Osteoblast (primary cell): Measurements from ENCODE around the gene OVOL1. TPM values are rescaled to one million over a fixed set of nuclear protein-coding genes. Genes with fewer than 3 reads are reported as not detected.
"Not testable (repeated sequence)": the region's sequence is repeated elsewhere in the genome, so short reads cannot be mapped to it uniquely, and the experiment has no call there.

ENCODE experiments used
- DNase-seq: peaks from one replicate; pipeline ENCODE4 v3.0.0; 2011; ENCODE audit warnings: low spot score, mixed read lengths; ENCODE audit not compliant: insufficient read length; ENCODE audit errors: missing footprints
- H2AFZ ChIP-seq: 2 replicates; pipeline ENCODE4 v1.6.0; 2011; ENCODE audit warnings: mild to moderate bottlenecking, low read length
- H3K27ac ChIP-seq: 2 replicates; pipeline ENCODE4 v1.5.1; 2011; ENCODE audit warnings: mild to moderate bottlenecking, low read depth, low read length, moderate library complexity
- H3K27me3 ChIP-seq: 2 replicates; pipeline ENCODE4 v1.6.0; 2012; ENCODE audit warnings: mild to moderate bottlenecking, control low read depth, inconsistent platforms, low read length, moderate library complexity; ENCODE audit not compliant: insufficient read depth
- H3K36me3 ChIP-seq: 2 replicates; pipeline ENCODE4 v1.5.1; 2011; ENCODE audit warnings: mild to moderate bottlenecking, low read length, control low read depth, moderate library complexity; ENCODE audit not compliant: insufficient read depth
- H3K4me1 ChIP-seq: 2 replicates; pipeline ENCODE4 v1.5.1; 2011; ENCODE audit warnings: mild to moderate bottlenecking, low read length, control low read depth, moderate library complexity; ENCODE audit not compliant: insufficient read depth
- H3K4me2 ChIP-seq: 2 replicates; pipeline ENCODE4 v1.6.0; 2011; ENCODE audit warnings: mild to moderate bottlenecking, low read length; ENCODE audit not compliant: insufficient read depth
- H3K4me3 ChIP-seq: fragments of 200-600 bp; sonication (generic); 3 replicates; pipeline ENCODE4 v1.5.1; 2012; ENCODE audit warnings: mild to moderate bottlenecking, low read length, inconsistent platforms; ENCODE audit not compliant: insufficient read depth
- H3K79me2 ChIP-seq: 2 replicates; pipeline ENCODE4 v1.6.0; 2012; ENCODE audit warnings: mild to moderate bottlenecking, low read length, control low read depth, inconsistent platforms; ENCODE audit not compliant: insufficient read depth
- H3K9me3 ChIP-seq: 2 replicates; pipeline ENCODE4 v1.5.1; 2011; ENCODE audit warnings: low read depth, low read length, control low read depth
- H4K20me1 ChIP-seq: 2 replicates; pipeline ENCODE4 v1.6.0; 2012; ENCODE audit warnings: mild to moderate bottlenecking, low read length, control low read depth; ENCODE audit not compliant: insufficient read depth
- CTCF ChIP-seq: IDR thresholded peaks from 2 replicates; pipeline ENCODE4 v1.5.1; 2011; ENCODE audit warnings: mild to moderate bottlenecking, low read depth, low read length, moderate library complexity; ENCODE audit errors: extremely low read depth
- total RNA-seq: library from RNA; depleted of rRNA; stranded (reverse); fragments of >200 nt; gene quantifications from 2 replicates; pipeline ENCODE4 v1.2.3, GENCODE V29; 2012

OVOL1 gene
- total RNA-seq, 1 donor: not detected

DNA sequence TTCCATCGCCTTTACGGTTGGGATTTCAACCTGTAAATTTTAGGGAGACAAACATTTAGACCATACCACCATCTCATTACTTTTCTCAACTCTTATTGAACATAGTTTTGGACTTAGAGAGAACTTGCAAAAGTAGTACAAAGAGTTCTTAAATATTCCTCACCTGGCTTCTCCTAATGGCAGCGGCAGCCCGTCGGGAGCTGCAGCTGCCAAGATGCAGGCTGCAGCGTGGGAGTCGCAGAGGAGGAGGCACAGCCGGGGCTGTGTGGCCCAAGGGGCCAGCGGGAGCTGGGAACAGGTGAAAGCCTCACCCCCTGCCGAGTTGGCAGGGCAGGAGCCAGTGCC lies 43.2 kb upstream of the OVOL1 start:
- Histone ChIP-seq H3K36me3 (no peaks in the 10 kb centered on the region), H3K4me1 (no peaks in the 10 kb centered on the region), H3K4me2 (no peak overlapping the region), H3K27ac (no peak overlapping the region), H3K4me3 (no peak overlapping the region), H3K9me3 (no peaks in the 10 kb centered on the region), H3K27me3 (peaks cover 1% of the 10 kb centered on the region), H4K20me1 (no peaks in the 10 kb centered on the region), H2AFZ (no peak overlapping the region), H3K79me2 (no peaks in the 10 kb centered on the region)
- no peak for TF ChIP-seq CTCF
- no peak for DNase-seq

GRCh38 chr11:65744026-65744698 lies 42.7 kb upstream of the OVOL1 start:
- Histone ChIP-seq H3K79me2 (no peaks in the 10 kb centered on the region), H3K36me3 (no peaks in the 10 kb centered on the region), H3K4me1 (no peaks in the 10 kb centered on the region), H2AFZ (no peak overlapping the region), H3K9me3 (no peaks in the 10 kb centered on the region), H4K20me1 (no peaks in the 10 kb centered on the region), H3K4me3 (no peak overlapping the region), H3K27ac (no peak overlapping the region), H3K27me3 (peaks cover 4% of the 10 kb centered on the region), H3K4me2 (no peak overlapping the region)
- no peak for DNase-seq
- peak; percentile 61 for TF ChIP-seq CTCF

DNA sequence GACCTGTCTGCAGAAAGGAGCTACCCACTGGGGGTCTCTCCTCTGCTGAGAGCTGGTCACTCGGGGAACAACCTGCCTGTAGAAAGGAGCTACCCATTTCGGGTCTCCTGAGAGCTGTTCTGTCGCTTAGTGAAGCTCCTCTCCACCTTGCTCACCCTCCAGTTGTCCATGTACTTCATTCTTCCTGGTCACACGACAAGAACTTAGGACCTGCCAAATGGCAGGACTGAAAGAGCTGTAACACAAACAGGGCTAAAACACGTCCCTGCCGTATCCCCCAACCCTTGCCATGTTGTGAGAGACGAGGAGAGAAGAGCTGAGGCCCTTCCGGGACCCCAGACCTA lies 42.2 kb upstream of the OVOL1 start:
- no peaks in the 10 kb centered on the region for H4K20me1 ChIP-seq
- TF ChIP-seq CTCF: no peak

DNA sequence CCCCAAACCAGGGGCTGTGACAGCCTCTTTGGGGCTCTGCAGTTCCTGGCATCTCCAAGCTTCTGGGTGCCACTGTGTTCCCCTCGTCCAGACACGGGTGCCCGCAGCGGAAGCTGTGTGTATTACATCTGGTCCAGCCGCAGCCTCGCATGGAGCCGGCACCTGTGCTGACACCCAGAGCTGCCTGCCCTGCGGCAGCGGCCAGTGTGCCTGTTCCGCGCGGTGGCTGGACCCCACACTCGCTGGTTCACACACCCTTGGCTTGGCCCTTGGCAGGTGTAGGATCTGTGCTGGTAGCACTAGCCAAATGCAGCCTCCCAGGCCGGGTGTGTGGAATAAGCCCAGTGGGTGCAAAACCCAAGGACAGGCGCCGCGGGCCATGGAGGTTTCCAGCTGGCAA lies 41.8 kb upstream of the OVOL1 start:
- TF ChIP-seq CTCF: no peak
- no peak for DNase-seq
- H2AFZ ChIP-seq: no peak overlapping the region

More for the DNA sequence above, 42.2 kb upstream of the OVOL1 start:
- Histone ChIP-seq H3K27ac (no peak overlapping the region), H3K9me3 (no peaks in the 10 kb centered on the region), H3K36me3 (no peaks in the 10 kb centered on the region), H2AFZ (no peak overlapping the region), H3K4me3 (no peak overlapping the region), H3K79me2 (no peaks in the 10 kb centered on the region), H3K27me3 (peaks cover 9% of the 10 kb centered on the region), H3K4me1 (no peaks in the 10 kb centered on the region), H3K4me2 (no peak overlapping the region)
- no peak for DNase-seq

DNA sequence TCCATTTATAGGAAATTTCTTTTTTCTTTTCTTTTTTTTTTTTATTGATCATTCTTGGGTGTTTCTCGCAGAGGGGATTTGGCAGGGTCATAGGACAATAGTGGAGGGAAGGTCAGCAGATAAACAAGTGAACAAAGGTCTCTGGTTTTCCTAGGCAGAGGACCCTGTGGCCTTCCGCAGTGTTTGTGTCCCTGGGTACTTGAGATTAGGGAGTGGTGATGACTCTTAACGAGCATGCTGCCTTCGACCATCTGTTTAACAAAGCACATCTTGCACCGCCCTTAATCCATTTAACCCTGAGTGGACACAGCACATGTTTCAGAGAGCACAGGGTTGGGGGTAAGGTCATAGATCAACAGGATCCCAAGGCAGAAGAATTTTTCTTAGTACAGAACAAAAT lies 24.7 kb upstream of the OVOL1 start:
- H3K9me3 ChIP-seq, H3K27ac ChIP-seq, H4K20me1 ChIP-seq, H2AFZ ChIP-seq, H3K79me2 ChIP-seq, H3K4me1 ChIP-seq, H3K27me3 ChIP-seq, DNase-seq, H3K4me3 ChIP-seq, H3K4me2 ChIP-seq, H3K36me3 ChIP-seq: not testable (repeated sequence)

More for the DNA sequence above, 41.8 kb upstream of the OVOL1 start:
- Histone ChIP-seq H4K20me1 (no peaks in the 10 kb centered on the region), H3K27ac (no peak overlapping the region), H3K4me2 (no peak overlapping the region), H3K4me1 (no peaks in the 10 kb centered on the region), H3K9me3 (no peaks in the 10 kb centered on the region), H3K27me3 (peaks cover 13% of the 10 kb centered on the region), H3K36me3 (no peaks in the 10 kb centered on the region), H3K79me2 (no peaks in the 10 kb centered on the region), H3K4me3 (no peak overlapping the region)

GRCh38 chr11:65762816-65763215 lies 24.0 kb upstream of the OVOL1 start:
- H3K27me3 ChIP-seq, H3K4me2 ChIP-seq, H3K9me3 ChIP-seq, H3K4me3 ChIP-seq, H3K79me2 ChIP-seq, H3K27ac ChIP-seq, H2AFZ ChIP-seq, H4K20me1 ChIP-seq, H3K4me1 ChIP-seq, H3K36me3 ChIP-seq, DNase-seq: not testable (repeated sequence)
